Subcutaneous abdominal adipose tissue (tissue), 5 donors: Measurements from ENCODE around the gene ATG16L2.
A peak's percentile ranks its signal among the peaks of the same experiment; 100 is the strongest.

Source experiments
- H3K27ac ChIP-seq: one replicate; pipeline ENCODE4 v1.7.0; 2013; ENCODE audit warnings: low read depth, mild to moderate bottlenecking, inconsistent platforms, low read length, moderate library complexity
- H3K27me3 ChIP-seq, 5 donors: one replicate each; pipeline ENCODE4 v1.7.0; 2013; ENCODE audit warnings: low read length in 5 of 5, inconsistent platforms in 1 of 5; ENCODE audit not compliant: control insufficient read depth in 5 of 5, insufficient read depth in 4 of 5
- H3K36me3 ChIP-seq, 5 donors: one replicate each; pipeline ENCODE4 v1.7.0; 2013; ENCODE audit warnings: low read length in 5 of 5; ENCODE audit not compliant: control insufficient read depth in 5 of 5, insufficient read depth in 5 of 5
- H3K4me1 ChIP-seq, 5 donors: one replicate each; pipeline ENCODE4 v1.7.0; 2013; ENCODE audit warnings: low read length in 5 of 5, mild to moderate bottlenecking in 3 of 5, moderate library complexity in 1 of 5; ENCODE audit not compliant: control insufficient read depth in 5 of 5, insufficient read depth in 5 of 5
- H3K4me3 ChIP-seq, 5 donors: one replicate each; pipeline ENCODE4 v1.7.0; 2013; ENCODE audit warnings: low read length in 5 of 5, low read depth in 1 of 5
- H3K9ac ChIP-seq, 5 donors: one replicate each; pipeline ENCODE4 v1.7.0; 2013; ENCODE audit warnings: low read length in 5 of 5, mild to moderate bottlenecking in 4 of 5, moderate library complexity in 3 of 5
- H3K9me3 ChIP-seq, 5 donors: one replicate each; pipeline ENCODE4 v1.7.0; 2013; ENCODE audit warnings: low read length in 5 of 5; ENCODE audit not compliant: control insufficient read depth in 5 of 5
- donor health status: healthy.
- donor health status: healthy.
- donor health status: healthy.
- donor health status: healthy.
- donor health status: healthy.

Gene ATG16L2

GRCh38 chr11:72860010-72860409, 45.8 kb downstream of the ATG16L2 start:
- no peak overlapping the region for H3K4me3 ChIP-seq
- H3K9ac ChIP-seq: no peak overlapping the region
- peaks cover 0 to 15% (median 11%) of the 10 kb centered on the region in 5 donors for H3K4me1 ChIP-seq
- H3K9me3 ChIP-seq: no peaks in the 10 kb centered on the region
- no peak overlapping the region for H3K27ac ChIP-seq
- no peaks in the 10 kb centered on the region for H3K27me3 ChIP-seq
- H3K36me3 ChIP-seq: peaks cover 0 to 6% (median 3%) of the 10 kb centered on the region in 5 donors

DNA sequence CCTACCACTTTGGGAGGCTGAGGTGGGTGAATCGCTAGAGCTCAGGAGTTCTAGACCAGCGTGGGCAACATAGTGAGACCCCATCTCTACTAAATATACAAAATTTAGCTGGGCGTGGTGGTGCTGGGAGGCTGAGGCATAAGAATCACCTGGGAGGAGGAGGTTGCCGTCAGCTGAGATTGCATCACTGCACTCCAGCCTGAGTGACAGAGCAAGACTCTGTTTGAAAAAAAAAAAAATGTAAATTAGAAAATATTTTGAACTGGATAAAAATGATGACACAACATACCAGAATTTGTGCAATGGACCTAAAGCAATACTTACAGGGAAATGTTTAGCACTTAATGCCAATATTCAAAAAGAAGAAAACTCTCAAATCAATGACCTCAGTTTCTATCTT, 46.4 kb downstream of the ATG16L2 start:
- Histone ChIP-seq H3K9me3 (no peaks in the 10 kb centered on the region), H3K4me3 (no peak overlapping the region), H3K4me1 (peaks cover 0 to 20% (median 16%) of the 10 kb centered on the region in 5 donors), H3K27ac (no peak overlapping the region), H3K36me3 (peaks cover 0 to 6% (median 3%) of the 10 kb centered on the region in 5 donors), H3K9ac (no peak overlapping the region), H3K27me3 (no peaks in the 10 kb centered on the region)

GRCh38 chr11:72863091-72863490, 48.9 kb downstream of the ATG16L2 start:
- Histone ChIP-seq H3K4me3 (no peak overlapping the region), H3K9ac (no peak overlapping the region), H3K27me3 (no peaks in the 10 kb centered on the region), H3K4me1 (peaks cover 0 to 14% (median 12%) of the 10 kb centered on the region in 5 donors), H3K27ac (no peak overlapping the region), H3K36me3 (peaks cover 3 to 12% (median 3%) of the 10 kb centered on the region in 5 donors), H3K9me3 (no peaks in the 10 kb centered on the region)

- no peak overlapping the region for H3K4me3 ChIP-seq
- H3K4me1 ChIP-seq: peaks cover 0 to 14% (median 12%) of the 10 kb centered on the region in 5 donors
- H3K36me3 ChIP-seq: peaks cover 3 to 12% (median 3%) of the 10 kb centered on the region in 5 donors
- peaks cover 0 to 2% (median 0%) of the 10 kb centered on the region in 5 donors for H3K9me3 ChIP-seq
- H3K27me3 ChIP-seq: no peaks in the 10 kb centered on the region
- H3K9ac ChIP-seq: no peak overlapping the region
- H3K27ac ChIP-seq: no peak overlapping the region
Measured at GRCh38 chr11:72863916-72864315, 49.7 kb downstream of the ATG16L2 start.

- Histone ChIP-seq H3K27me3 (no peaks in the 10 kb centered on the region), H3K36me3 (peaks cover 0 to 8% (median 3%) of the 10 kb centered on the region in 5 donors), H3K27ac (peak overlapping the region; percentile 35), H3K4me1 (peaks cover 0 to 14% (median 12%) of the 10 kb centered on the region in 5 donors), H3K9me3 (peaks cover 0 to 2% (median 0%) of the 10 kb centered on the region in 5 donors), H3K9ac (no peak overlapping the region), H3K4me3 (no peak overlapping the region)
Measured at GRCh38 chr11:72864702-72865655, 50.8 kb downstream of the ATG16L2 start.

GRCh38 chr11:72867970-72868369, 53.8 kb downstream of the ATG16L2 start:
- no peak overlapping the region for H3K27ac ChIP-seq
- H3K27me3 ChIP-seq: no peaks in the 10 kb centered on the region
- peaks cover 0 to 2% (median 0%) of the 10 kb centered on the region in 5 donors for H3K9me3 ChIP-seq
- peaks cover 0 to 8% (median 3%) of the 10 kb centered on the region in 5 donors for H3K36me3 ChIP-seq
- peaks cover 0 to 14% (median 12%) of the 10 kb centered on the region in 5 donors for H3K4me1 ChIP-seq
- no peak overlapping the region for H3K4me3 ChIP-seq
- no peak overlapping the region for H3K9ac ChIP-seq

GRCh38 chr11:72869831-72870230, 55.6 kb downstream of the ATG16L2 start:
- Histone ChIP-seq H3K4me1 (peaks cover 0 to 10% (median 8%) of the 10 kb centered on the region in 5 donors), H3K4me3 (no peak overlapping the region), H3K36me3 (peaks cover 0 to 8% (median 3%) of the 10 kb centered on the region in 5 donors), H3K27me3 (no peaks in the 10 kb centered on the region), H3K9ac (no peak overlapping the region), H3K9me3 (peaks cover 0 to 2% (median 0%) of the 10 kb centered on the region in 5 donors), H3K27ac (no peak overlapping the region)

DNA sequence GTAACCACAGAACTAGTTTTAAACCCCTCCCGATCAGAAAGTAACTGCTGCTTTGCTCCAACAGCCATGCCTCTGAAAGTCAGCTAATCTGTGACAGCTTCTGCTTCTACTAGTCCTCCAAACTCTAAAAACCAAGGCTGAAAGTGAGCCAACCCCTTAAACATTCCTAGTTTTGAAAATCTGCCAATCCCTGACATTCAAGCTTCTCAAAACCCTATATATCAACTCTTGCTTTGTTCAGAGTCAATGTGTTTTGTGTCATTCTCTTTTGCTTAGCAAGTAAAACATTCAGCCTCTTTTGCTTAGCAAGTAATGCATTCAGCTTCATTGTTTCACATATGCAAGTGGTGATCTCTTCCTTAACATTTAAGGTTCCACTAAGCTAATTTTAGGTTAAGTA, 56.9 kb downstream of the ATG16L2 start:
- Histone ChIP-seq H3K36me3 (peaks cover 2 to 18% (median 3%) of the 10 kb centered on the region in 5 donors), H3K9ac (no peak overlapping the region), H3K4me1 (no peaks in the 10 kb centered on the region), H3K27ac (no peak overlapping the region), H3K9me3 (peaks cover 0 to 2% (median 0%) of the 10 kb centered on the region in 5 donors), H3K4me3 (no peak overlapping the region), H3K27me3 (no peaks in the 10 kb centered on the region)

- H3K4me3 ChIP-seq: no peak overlapping the region
- H3K9me3 ChIP-seq: peaks cover 0 to 2% (median 0%) of the 10 kb centered on the region in 5 donors
- peaks cover under 1 to 23% (median 3%) of the 10 kb centered on the region in 5 donors for H3K36me3 ChIP-seq
- no peaks in the 10 kb centered on the region for H3K4me1 ChIP-seq
- H3K27me3 ChIP-seq: no peaks in the 10 kb centered on the region
- no peak overlapping the region for H3K27ac ChIP-seq
- H3K9ac ChIP-seq: no peak overlapping the region
Measured at GRCh38 chr11:72872012-72872411, 57.8 kb downstream of the ATG16L2 start.

GRCh38 chr11:72875736-72876135, 61.5 kb downstream of the ATG16L2 start:
- H3K27me3 ChIP-seq: no peaks in the 10 kb centered on the region
- no peak overlapping the region for H3K4me3 ChIP-seq
- no peaks in the 10 kb centered on the region for H3K4me1 ChIP-seq

More at GRCh38 chr11:72875736-72876135, 61.5 kb downstream of the ATG16L2 start:
- no peaks in the 10 kb centered on the region for H3K9me3 ChIP-seq
- H3K27ac ChIP-seq: no peak overlapping the region
- peaks cover 0 to 15% (median 2%) of the 10 kb centered on the region in 5 donors for H3K36me3 ChIP-seq
- no peak overlapping the region for H3K9ac ChIP-seq
